ENCODE measurements around the gene FGF14.

FGF14 gene

DNA sequence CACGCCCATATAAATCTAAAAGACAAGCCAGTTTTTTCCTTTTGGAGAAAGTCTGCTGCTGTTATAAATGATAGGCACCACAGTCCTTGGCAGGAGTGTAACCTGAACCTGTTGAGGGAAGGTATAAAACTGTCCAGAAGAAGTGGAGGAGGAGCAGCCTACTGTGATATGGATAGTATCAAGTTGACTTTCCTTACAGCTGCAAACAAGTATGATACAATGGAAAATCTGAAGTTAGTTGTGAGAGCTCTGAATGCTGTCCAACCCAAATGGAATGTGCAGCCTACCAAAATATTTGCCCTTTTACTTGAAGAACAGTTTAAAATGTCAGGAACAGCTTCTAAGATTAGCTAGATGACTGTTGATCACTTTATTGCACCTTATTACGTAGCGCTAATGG, 399.6 kb downstream of the FGF14 start:
- no peak overlapping the region for H3K4me3 ChIP-seq (ENCODE audit: low read depth, low read length)

DNA sequence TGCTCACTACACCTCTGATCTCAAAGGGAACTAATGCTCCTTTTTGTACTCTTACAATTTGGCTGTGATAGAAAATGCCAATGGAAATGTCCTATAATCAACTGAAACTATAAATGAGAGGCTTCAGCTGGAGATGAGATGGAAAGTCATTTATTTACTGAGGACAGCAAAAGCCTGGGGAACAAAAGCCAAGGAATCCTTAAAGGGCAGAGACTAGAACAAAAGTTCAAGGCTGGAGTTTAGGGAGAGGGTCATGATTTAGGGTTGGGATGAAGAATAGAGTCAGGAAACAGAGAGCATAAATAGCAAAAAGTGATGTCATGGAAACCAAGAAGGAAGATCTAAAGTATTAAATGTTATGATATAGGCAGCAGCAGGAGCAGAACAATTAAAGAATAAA, 401.1 kb downstream of the FGF14 start:
- no peak overlapping the region for H3K4me3 ChIP-seq (ENCODE audit: low read depth, low read length)

DNA sequence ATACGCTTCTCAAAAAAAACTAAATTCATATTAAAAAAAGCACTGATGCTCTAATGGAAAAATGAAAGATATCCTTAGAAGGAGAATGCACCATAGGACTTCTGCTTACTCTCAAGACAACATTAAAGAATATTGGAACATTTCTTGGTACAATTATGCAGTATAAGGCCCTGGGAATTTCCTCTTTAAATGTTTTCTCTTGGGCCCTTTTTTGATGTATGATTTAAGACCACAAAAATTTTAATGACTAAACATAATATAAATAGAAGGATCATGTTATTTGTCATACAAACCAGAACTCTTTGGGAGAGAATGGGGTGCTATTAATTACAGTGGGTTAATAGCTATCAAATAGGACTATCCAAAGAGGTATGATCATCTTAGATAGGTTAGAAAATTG, 403.7 kb downstream of the FGF14 start:
- H3K4me3 ChIP-seq (ENCODE audit: low read depth, low read length) = no peak overlapping the region

DNA sequence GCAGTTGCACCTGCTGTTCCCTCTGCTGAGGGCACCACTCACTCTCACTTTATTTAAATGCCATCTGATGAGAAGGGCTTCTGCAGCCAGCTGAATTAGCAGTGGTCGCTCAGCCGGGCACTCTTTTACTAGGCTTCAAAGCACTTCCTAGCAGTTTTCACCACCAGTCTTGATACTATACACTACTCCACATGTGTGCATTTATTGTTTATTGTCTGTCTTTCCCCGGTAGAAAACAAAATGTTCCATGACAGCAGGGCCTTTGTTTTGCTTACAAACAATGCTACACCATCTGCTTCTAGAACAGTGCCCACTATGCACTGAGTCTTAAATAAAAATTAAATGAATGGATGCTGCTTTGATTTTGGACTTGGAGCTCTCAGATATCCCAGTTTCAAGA, 404.9 kb downstream of the FGF14 start:
- H3K4me3 ChIP-seq (ENCODE audit: low read depth, low read length) = no peak overlapping the region

DNA sequence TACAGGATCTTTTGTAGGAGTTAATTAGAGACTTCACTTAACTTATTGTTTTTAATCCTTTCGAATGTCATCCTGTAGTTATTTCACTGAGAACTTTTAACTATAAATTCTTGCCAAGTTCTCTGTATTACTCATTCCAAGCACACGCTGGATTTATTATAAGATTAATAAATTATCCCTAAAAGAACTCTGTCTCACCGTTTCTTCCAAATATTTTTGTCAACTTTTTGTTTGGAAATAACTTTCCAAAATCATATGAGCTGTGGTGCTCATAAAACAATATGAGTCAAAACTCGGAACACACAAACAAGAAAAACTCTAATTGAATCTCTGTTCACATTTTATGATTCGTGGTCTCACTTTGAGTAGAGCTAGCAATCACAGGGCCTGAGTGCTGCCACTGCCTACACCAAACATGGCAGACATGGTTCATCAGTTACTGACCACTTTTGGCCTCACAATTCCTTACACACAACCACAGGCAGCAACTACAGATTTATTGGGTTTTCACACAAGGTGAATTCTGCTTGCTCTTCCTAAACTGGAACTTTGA, 412.0 kb downstream of the FGF14 start:
- H3K4me3 ChIP-seq (ENCODE audit: low read depth, low read length) = no peak overlapping the region

DNA sequence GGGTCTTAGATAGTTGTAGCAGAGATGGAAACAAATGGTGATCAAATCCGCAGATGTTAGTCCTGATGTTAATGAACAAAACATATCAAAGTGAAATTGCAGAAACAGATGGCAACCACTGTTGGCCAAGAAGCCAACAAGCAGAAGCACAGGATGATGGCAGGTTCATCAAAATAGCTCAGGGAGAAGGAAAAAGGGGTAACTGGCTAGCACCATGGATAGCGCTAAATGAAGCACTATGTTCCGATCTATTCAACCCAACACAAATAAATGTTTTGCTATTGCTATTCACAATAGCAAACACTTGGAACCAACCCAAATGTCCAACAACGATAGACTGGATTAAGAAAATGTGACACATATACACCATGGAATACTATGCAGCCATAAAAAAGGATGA, 413.7 kb downstream of the FGF14 start:
- H3K4me3 ChIP-seq (ENCODE audit: low read depth, low read length) = no peak overlapping the region

DNA sequence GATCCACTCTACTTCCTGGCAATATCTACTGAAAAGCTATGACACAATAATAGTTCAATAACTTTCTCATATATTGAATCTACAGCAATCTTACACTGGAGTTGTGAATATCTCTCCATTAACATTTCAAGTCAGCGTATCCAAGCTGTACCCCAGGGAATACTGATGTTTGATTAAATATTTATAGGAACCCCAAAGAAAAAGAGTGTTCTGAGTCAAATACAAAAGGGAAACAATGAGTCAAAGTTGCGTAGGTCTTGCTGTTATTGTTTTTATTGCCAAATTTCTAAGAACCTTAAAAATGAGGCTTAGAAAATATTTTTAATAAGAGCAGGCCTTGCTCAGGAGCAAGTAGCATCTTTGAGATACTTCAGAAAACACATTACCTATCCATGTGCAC, 415.5 kb downstream of the FGF14 start:
- no peak overlapping the region for H3K4me3 ChIP-seq (ENCODE audit: low read depth, low read length)

DNA sequence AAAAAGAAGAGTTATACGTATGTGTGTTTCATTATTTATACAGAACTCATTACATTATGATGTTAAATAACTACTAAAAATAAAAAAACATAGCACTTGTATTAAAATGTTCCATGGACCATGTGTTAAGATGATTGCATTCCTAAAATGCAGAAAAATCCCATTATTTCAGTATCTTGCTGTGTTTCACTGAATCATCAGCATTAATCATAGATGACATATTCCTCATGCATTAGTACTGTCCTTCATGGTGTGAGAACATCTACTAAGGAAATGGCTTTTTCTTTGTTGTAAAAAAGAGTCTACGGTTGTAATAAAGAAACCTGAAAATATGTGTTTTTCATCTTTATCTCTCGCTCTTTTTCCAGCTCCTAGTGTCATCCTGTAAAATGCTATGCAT, 416.5 kb downstream of the FGF14 start:
- no peak overlapping the region for H3K4me3 ChIP-seq (ENCODE audit: low read depth, low read length)

DNA sequence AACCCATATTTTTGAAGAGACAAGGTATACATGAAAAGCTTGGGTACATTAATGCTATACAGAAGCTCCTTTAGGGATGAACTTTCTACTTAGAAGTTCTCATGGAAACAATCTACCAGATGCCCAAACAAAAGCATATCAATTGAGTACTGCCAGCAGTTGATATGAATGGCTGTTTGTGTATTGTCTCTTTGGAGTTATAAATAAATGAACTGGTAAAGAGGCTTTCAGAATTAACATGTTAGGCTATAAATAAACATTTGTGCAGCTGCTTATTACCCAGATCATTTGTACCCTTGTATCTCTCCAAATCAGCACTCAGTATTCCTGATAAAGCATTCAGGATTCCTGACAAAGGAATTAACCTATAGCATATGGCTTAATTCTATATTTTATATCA, 418.9 kb downstream of the FGF14 start:
- no peak overlapping the region for H3K4me3 ChIP-seq (ENCODE audit: low read depth, low read length)

DNA sequence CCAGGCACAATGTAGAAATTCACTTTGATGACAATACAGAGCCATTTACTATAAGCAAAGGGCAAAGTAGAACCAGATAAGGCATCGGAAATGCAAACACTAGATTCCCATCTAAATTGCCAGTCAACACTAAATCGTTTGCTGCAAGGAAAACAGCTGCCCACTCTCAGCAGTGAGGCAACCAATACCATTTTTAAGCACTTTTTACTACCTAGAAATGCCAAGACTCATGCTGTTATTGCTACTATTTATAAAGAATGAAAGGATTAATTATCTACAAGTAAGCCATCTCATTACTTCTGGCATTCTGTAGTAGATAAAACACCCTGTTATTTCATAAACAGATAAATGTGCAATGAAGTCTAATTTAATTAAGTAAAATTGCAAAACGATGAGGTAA, 422.0 kb downstream of the FGF14 start:
- H3K4me3 ChIP-seq (ENCODE audit: low read depth, low read length) = no peak overlapping the region

DNA sequence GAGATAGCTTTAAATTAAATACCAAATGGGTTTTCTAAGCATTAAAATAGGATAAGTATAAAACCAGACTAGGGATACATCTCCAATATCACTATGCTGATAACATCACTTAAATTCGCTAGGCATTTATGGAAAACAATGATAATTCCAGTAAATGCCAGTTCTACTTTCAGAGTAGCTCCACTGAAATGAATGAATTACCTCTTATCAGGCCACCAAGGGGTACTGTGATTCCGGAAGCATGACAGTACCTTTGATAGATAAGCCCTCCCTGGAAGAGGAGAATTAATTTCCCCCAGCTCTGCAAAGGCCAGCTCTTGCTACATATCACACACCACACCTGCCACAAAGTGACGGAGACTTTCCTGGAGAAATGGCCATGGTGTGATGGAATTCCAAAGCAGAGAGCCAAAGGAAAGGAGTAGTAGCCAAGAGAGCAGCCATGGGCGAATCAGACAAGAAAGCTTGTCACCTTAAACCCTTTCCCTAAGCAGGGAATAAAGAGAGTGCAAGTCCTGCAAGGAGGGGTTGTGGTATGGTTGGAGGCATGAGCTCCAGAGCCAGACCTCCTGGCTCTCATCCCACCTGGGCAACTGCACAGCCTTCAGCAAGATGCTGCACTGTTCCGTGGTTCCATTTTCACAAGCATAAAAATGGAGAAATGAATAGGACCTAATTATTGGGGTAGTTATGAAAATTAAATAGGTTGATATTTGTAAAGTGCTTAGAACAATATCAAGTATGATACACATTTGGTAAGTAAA, 423.1 kb downstream of the FGF14 start:
- no peak overlapping the region for H3K4me3 ChIP-seq (ENCODE audit: low read depth, low read length)

DNA sequence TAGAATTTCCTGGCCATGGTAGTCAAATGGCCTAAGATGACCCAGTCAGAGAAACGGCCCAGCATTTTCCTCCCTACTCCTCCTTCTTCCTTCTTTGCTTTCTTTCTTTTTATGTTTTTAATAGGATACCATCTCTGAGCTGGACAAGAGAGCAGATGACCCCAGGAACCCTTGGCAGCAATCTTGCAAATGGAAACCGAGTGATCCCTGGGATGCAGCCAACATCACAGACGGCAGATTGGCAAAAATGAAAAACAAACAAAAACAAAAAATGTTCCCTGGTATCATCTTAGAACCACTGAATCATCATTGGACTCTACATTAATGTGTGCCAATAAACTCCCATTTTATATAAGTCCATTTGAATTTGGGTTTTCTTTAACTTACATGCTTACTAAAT, 424.4 kb downstream of the FGF14 start:
- H3K4me3 ChIP-seq (ENCODE audit: low read depth, low read length) = no peak overlapping the region

DNA sequence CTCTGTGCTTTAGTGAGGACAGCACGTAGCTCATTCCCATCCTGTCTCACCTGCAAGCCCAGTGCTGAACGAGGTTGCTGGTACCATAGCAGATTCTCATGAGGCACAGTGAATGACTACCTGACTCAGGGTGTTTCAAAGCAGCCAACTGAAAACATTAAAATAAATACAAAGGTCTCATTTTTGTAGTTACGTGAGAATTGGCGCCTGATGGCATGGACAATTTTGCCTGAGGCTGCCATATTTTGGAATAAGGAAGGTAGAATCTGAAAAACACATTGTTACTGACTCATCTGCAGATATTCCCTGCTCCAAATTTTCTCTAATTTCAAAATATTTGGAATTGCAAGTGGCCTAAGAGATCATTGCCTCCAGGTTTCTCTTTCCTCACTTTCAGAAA, 429.7 kb downstream of the FGF14 start:
- H3K4me3 ChIP-seq (ENCODE audit: low read depth, low read length) = no peak overlapping the region

DNA sequence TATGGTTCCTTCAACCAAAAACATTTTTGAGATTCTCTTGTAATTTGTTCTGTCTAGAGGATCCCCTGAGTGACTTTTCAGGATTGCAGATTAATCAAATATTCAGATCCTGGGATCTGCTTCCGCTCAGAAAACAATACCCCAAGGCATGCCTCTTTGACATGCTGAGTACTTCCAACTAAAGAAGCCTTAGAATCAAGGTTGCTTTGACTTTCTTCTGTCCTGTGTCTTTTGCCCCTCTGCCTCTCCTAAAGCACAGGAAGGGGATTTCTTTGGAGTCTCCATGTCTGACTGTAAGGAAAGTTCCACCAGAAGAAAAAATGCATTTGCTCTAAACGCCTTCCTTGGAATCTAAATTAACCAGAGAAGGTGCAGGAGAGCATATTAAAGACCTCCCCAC, 431.5 kb downstream of the FGF14 start:
- H3K4me3 ChIP-seq (ENCODE audit: low read depth, low read length) = no peak overlapping the region

DNA sequence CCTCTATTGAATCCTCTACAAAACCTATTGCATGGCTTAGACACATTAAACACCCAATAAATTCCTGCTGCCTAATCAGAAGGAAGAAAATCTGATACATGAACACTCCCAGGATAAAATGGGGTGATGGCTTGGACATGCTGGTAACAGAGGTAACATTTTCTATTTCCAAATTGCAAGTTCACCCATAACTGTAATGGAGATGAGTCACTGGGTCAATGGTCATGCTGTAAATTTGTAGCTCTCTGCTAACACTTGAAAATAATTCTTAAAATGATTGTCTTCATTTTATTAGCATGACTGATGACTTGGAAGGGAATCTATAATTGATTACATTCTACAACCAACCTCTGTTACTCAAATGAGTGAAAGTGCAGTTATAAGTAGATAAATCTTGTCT, 434.1 kb downstream of the FGF14 start:
- no peak overlapping the region for H3K4me3 ChIP-seq (ENCODE audit: low read depth, low read length)

DNA sequence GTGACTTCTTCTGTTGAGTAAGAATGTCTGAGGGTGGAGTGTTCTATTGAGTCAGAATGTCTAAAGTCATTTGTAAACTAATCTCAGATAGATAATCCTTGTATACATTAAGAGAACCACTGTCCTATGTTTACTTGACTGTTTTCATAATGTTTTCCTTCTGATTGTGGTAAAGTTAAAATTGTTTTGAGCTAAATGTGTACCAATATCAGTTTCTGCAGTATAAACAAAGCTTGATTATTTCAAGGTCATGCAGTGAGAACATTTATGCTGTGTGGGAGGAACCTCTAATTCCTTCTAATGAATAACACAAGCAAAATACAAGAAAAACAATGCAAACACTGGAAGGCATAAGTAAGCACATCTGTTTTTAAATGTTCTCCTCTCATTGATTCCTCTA, 434.6 kb downstream of the FGF14 start:
- no peak overlapping the region for H3K4me3 ChIP-seq (ENCODE audit: low read depth, low read length)

DNA sequence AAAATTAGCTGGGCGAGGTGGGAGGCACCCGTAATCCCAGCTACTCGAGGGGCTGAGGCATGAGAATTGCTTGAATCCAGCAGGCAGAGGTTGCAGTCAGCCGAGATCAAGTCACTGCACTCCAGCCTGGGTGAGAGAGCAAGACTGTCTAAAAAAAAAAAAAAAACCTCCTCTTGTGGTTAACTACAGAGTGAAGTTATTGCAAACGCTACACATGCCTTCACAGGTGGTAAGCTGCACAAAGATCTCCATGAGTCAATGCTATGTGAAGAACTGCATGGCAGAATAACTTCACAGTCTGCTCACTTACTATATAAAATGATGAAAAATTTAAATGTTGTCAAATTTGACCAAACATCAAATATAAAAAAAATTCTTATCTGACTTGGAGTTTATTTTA, 436.8 kb downstream of the FGF14 start:
- H3K4me3 ChIP-seq (ENCODE audit: low read depth, low read length) = no peak overlapping the region

DNA sequence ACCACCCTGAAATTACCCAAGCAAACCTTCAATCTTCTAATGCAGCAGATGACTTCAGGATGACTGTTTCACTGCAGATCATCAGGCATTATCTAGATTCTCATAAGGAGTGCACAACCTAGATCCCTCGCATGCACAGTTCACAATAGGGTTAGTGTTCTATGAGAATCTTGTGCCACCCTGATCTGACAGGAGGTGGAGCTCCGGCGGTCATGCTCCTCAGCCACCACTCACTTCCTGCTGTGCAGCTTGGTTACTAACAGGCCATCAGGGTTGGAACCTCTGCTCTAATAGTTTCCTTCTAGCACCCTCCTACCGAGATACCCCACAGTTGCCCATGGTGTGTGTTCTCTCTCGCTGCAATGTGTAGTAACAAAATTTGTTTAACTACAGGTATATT, 442.8 kb downstream of the FGF14 start:
- no peak overlapping the region for H3K4me3 ChIP-seq (ENCODE audit: low read depth, low read length)

DNA sequence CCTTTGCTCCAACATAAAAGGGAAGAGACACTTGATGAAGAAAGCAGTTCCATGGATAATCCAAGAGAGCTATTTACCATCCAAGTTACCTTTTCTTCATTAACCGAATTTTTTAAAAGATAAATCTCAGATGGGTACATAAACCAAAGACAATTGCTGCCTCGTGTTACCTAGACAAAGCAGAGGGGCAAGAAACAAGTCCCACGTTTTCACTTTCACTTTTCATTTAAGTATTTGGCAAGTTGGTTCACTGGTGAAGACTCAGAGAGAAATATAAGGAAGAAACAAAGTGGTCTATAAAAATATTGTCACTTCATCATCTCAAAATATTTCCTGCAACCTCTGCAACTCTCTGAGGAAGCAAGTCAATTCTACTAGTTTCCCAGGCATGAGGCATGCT, 446.1 kb downstream of the FGF14 start:
- no peak overlapping the region for H3K4me3 ChIP-seq (ENCODE audit: low read depth, low read length)

DNA sequence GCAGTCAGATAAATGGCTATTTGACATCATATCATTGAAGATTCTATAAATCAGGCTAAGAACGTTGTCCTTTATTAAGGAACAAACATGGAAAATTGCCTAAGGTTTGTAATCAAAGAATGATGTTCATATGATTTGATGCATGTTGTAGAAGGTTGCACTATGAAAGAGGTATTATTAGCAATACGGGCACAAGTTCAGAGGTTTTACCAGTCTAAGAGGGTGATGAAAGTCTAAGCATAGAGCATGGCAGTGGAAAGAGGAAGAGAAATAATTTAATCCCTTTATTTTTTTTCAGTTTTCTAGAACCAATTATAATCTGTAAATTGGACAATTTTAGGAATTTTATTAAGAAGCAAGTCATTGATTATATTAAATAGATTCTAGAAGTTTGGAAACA, 450.7 kb downstream of the FGF14 start:
- H3K4me3 ChIP-seq (ENCODE audit: low read depth, low read length) = no peak overlapping the region

DNA sequence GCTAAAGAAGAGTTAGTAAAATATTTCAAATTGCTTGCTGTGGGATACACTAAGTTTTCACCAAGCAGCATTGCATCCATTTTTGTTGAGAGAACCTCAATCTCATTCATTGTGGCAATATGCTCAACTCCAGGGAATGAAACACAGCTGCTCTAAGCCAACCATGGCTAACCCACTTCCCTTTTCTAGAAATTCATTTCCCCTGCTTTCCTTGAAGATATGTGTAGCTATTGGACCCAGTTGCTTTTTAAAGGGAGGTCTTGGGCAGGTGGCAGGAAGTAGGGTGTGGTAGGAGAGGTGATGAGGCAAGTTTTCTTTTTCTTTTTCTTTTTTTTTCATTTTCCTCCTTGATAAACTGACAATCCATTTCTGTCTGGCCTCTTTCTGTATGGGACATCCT, 452.2 kb downstream of the FGF14 start:
- no peak overlapping the region for H3K4me3 ChIP-seq (ENCODE audit: low read depth, low read length)

DNA sequence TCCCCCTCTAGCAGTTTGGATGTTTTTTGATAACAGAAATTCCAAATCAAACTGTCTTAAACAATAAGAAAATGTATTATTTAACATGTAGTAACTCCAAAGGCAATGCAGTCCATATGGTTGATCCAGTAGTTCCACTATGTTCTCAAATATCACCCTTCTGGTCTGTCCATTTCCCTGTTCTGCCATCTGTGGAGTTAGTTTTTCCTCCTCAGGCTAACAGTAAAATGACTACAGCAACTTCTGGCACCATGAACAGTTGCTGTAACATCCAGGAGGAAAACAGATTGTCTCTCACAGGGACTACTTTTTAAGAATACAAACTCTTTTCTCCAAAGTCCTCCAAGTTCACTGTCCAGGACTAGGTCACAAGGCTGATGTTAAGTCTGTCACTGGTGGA, 455.4 kb downstream of the FGF14 start:
- H3K4me3 ChIP-seq (ENCODE audit: low read depth, low read length) = no peak overlapping the region

DNA sequence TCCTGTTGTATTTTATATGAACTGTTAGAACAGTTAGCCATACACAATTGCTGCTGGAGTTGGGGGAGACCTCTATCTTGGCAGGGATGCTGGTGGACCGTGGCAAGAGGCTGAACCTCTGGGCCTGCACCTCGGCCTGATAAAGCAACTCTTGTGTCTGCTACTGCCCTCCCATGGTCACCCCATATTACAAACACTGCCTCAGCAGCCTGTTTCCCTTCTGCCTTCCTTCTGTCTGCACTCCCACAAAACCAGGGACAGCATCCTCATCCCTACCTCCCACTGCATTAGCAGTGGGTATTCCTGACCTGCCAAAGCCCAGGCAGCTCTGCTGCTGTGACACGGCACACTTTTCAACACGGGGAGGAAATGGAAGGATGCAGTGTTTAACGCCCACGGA, 456.4 kb downstream of the FGF14 start:
- no peak overlapping the region for H3K4me3 ChIP-seq (ENCODE audit: low read depth, low read length)
